HEK293 (cell line): Measurements from ENCODE around the gene WNT7A.

Source experiments
- ATF2 ChIP-seq: fragments of 450-650 bp; formaldehyde crosslinking; IDR thresholded peaks from 2 replicates; pipeline ENCODE4 v1.5.1; 2016; ENCODE audit warnings: missing biosample characterization, missing genetic modification characterization, low read depth
- PRDM1 ChIP-seq: fragments of 450-650 bp; formaldehyde crosslinking; IDR thresholded peaks from 2 replicates; pipeline ENCODE4; 2016; ENCODE audit warnings: missing biosample characterization, missing genetic modification characterization
- ZBTB7A ChIP-seq: fragments of 450-650 bp; formaldehyde crosslinking; IDR thresholded peaks from 2 replicates; pipeline ENCODE4 v1.5.1; 2016; ENCODE audit warnings: low read depth, missing biosample characterization, missing genetic modification characterization

- TF ChIP-seq ZBTB7A (tag by site-specific recombination) (no peak), ATF2 (tag by site-specific recombination) (no peak), PRDM1 (tag by site-specific recombination) (no peak)
Observed at GRCh38 chr3:13772885-13773745, 106.8 kb downstream of the WNT7A start.
